Fibroblast of lung (primary cell): ENCODE data around the gene GRB10. TPM values are rescaled to one million over a fixed set of nuclear protein-coding genes. Genes with fewer than 3 reads are reported as not detected.

Source experiments
- DNase-seq, 2 donors: peaks; one replicate each; pipeline versions ENCODE4 v3.0.0 to v3.0.0-alpha.2; 2010; ENCODE audit warnings: low read depth in 2 of 2
- H2AFZ ChIP-seq: 2 replicates; pipeline ENCODE4 v1.5.1; 2012; ENCODE audit warnings: low read length, control low read depth, inconsistent platforms
- H3K27ac ChIP-seq: 2 replicates; pipeline ENCODE4 v1.5.1; 2011; ENCODE audit warnings: low read length, control low read depth; ENCODE audit not compliant: insufficient read depth
- H3K27me3 ChIP-seq: 2 replicates; pipeline ENCODE4 v1.5.1; 2011; ENCODE audit warnings: mild to moderate bottlenecking, low read length; ENCODE audit not compliant: control insufficient read depth, insufficient read depth
- H3K36me3 ChIP-seq: 2 replicates; pipeline ENCODE4 v1.5.1; 2011; ENCODE audit warnings: low read length; ENCODE audit not compliant: control insufficient read depth, insufficient read depth
- H3K4me1 ChIP-seq: 2 replicates; pipeline ENCODE4 v1.5.1; 2011; ENCODE audit warnings: low read length; ENCODE audit not compliant: control insufficient read depth, insufficient read depth; ENCODE audit errors: extremely low read depth
- H3K4me2 ChIP-seq: 2 replicates; pipeline ENCODE4 v1.5.1; 2011; ENCODE audit warnings: low read length, control low read depth; ENCODE audit not compliant: insufficient read depth; ENCODE audit errors: extremely low read depth
- H3K4me3 ChIP-seq, 4 experiments: fragments of 200-600 bp in 1 of 4; sonication (generic) in 1 of 4; replicated peaks in 1 of 4; 2 replicates each; pipeline ENCODE4 v1.5.1; 2011 to 2016; ENCODE audit warnings: low read length in 4 of 4, low read depth in 3 of 4, mild to moderate bottlenecking in 3 of 4, control low read depth in 2 of 4, inconsistent platforms in 1 of 4, mixed read lengths in 1 of 4; ENCODE audit not compliant: insufficient read depth in 1 of 4; ENCODE audit errors: control extremely low read depth in 1 of 4
- H3K79me2 ChIP-seq: 2 replicates; pipeline ENCODE4 v1.5.1; 2012; ENCODE audit warnings: mild to moderate bottlenecking, low read length, inconsistent platforms; ENCODE audit not compliant: control insufficient read depth, insufficient read depth
- H3K9ac ChIP-seq: 2 replicates; pipeline ENCODE4 v1.5.1; 2011; ENCODE audit warnings: mild to moderate bottlenecking, low read length, control low read depth; ENCODE audit not compliant: insufficient read depth
- H3K9me3 ChIP-seq: 2 replicates; pipeline ENCODE4 v1.5.1; 2012; ENCODE audit warnings: low read depth, low read length; ENCODE audit not compliant: control insufficient read depth, insufficient read depth
- H4K20me1 ChIP-seq: 2 replicates; pipeline ENCODE4 v1.5.1; 2011; ENCODE audit warnings: low read length; ENCODE audit not compliant: control insufficient read depth, insufficient read depth; ENCODE audit errors: extremely low read depth
- EZH2 ChIP-seq: IDR thresholded peaks from 2 replicates; pipeline ENCODE4 v1.5.1; 2012; ENCODE audit warnings: low read length, control low read depth, mild to moderate bottlenecking; ENCODE audit errors: missing control alignments
- polyA plus RNA-seq, 2 donors: library from polyadenylated mRNA; depleted of rRNA in 1 of 2; stranded (reverse) in 1 of 2; unstranded in 1 of 2; fragments of >200 nt; gene quantifications; 2 replicates each; pipeline ENCODE4 v1.2.1, GENCODE V29; 2011 to 2012; ENCODE audit warnings: missing spikeins in 1 of 2
- total RNA-seq: library from RNA; depleted of rRNA; stranded (reverse); fragments of >200 nt; gene quantifications from 2 replicates; pipeline ENCODE4 v1.2.1, GENCODE V29; 2014
- TF ChIP-seq, protein P1 (sequence below), 2 donors: IDR thresholded peaks in 1 of 2; conservative IDR thresholded peaks in 1 of 2; 1 replicate in 1 of 2; 2 replicates in 1 of 2; pipeline ENCODE4 v1.5.1; 2011 to 2012; ENCODE audit warnings: low read length in 2 of 2, control low read depth in 1 of 2, inconsistent platforms in 1 of 2, low read depth in 1 of 2, mild to moderate bottlenecking in 1 of 2

GRB10 gene
- total and polyA plus RNA-seq, 2 donors (not counting 1 experiment from before 2014, with no cell fraction given): 11.1 to 64.1 TPM

DNA sequence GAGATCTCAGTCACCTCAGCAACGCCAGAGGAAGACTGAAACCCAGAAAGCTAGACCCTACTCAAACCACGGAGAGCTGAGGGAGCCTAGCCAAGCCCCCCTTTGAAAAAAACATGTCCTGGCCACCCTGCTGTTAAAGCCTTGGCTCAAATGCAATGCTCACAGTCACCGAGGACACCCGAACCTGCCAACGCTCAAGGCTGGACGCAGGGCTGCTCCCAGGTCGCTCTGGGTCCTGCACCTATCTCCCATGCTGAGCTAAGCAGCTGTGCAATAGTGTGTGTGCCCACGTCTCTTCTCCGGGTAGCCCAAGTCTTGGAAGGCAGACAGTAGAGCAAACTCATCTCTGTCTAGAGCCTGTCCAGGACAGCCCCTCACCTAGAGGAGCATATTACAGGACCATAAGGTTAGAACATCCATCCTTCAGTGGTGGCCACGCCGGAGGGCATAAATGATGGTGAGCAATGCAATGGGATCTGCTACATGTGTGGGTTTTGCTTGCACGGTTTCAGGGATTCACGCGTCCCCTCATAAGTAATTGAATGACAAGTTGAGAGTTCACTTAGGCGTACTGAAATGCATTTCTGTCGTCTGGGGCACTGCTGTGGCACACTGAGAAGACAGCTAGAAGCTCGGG is 123.2 kb downstream of the GRB10 start:
- DNase-seq: no peak
- TF ChIP-seq EZH2: no peak
- TF ChIP-seq, protein P1, sequence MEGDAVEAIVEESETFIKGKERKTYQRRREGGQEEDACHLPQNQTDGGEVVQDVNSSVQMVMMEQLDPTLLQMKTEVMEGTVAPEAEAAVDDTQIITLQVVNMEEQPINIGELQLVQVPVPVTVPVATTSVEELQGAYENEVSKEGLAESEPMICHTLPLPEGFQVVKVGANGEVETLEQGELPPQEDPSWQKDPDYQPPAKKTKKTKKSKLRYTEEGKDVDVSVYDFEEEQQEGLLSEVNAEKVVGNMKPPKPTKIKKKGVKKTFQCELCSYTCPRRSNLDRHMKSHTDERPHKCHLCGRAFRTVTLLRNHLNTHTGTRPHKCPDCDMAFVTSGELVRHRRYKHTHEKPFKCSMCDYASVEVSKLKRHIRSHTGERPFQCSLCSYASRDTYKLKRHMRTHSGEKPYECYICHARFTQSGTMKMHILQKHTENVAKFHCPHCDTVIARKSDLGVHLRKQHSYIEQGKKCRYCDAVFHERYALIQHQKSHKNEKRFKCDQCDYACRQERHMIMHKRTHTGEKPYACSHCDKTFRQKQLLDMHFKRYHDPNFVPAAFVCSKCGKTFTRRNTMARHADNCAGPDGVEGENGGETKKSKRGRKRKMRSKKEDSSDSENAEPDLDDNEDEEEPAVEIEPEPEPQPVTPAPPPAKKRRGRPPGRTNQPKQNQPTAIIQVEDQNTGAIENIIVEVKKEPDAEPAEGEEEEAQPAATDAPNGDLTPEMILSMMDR (conservative IDR thresholded peaks at IDR 0.05 in 1 of 2, IDR thresholded peaks at IDR 0.05 in 1 of 2; ENCODE audit: low read depth in 1 of 2, low read length in 2 of 2): no peak
- H3K9ac ChIP-seq: no peak overlapping the region
- no peak overlapping the region for H3K4me3 ChIP-seq
- H2AFZ ChIP-seq: no peak overlapping the region
- peaks cover 7% of the 10 kb centered on the region for H3K4me1 ChIP-seq
- no peak overlapping the region for H3K4me2 ChIP-seq
- no peaks in the 10 kb centered on the region for H3K79me2 ChIP-seq
- H3K27ac ChIP-seq: no peak overlapping the region
- H4K20me1 ChIP-seq: no peaks in the 10 kb centered on the region
- H3K9me3 ChIP-seq: no peaks in the 10 kb centered on the region
- peaks cover 2% of the 10 kb centered on the region for H3K36me3 ChIP-seq
- H3K27me3 ChIP-seq: no peaks in the 10 kb centered on the region

DNA sequence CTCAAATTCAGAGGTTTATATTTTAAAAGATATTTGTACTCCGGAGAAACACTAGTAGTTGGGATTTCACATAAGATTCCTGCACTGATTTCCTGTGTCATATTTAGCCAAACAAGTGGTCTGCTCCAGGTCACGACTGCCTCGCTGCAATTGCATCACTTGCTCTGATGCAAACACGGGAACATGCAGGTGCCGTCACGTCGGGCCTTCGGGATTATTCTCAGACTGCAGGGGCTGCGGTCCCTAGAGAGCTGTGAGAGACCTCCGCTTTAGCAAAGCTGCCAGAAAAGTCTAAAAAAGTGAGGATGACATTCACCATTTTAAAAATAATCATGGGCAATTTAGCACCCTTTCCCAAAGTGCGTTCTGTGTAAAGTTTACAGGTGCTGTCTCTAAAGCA is 124.0 kb downstream of the GRB10 start:
- H2AFZ ChIP-seq: no peak overlapping the region
- H3K4me2 ChIP-seq: no peak overlapping the region
- H3K36me3 ChIP-seq: peaks cover 2% of the 10 kb centered on the region
- no peaks in the 10 kb centered on the region for H4K20me1 ChIP-seq
- no peaks in the 10 kb centered on the region for H3K79me2 ChIP-seq
- H3K27ac ChIP-seq: no peak overlapping the region
- DNase-seq: no peak
- H3K9me3 ChIP-seq: no peaks in the 10 kb centered on the region
- no peak for TF ChIP-seq EZH2
- TF ChIP-seq, protein P1 (conservative IDR thresholded peaks at IDR 0.05 in 1 of 2, IDR thresholded peaks at IDR 0.05 in 1 of 2; ENCODE audit: low read depth in 1 of 2, low read length in 2 of 2): no peak
- H3K4me1 ChIP-seq: peaks cover 7% of the 10 kb centered on the region
- H3K27me3 ChIP-seq: no peaks in the 10 kb centered on the region
- H3K4me3 ChIP-seq: no peak overlapping the region
- no peak overlapping the region for H3K9ac ChIP-seq

DNA sequence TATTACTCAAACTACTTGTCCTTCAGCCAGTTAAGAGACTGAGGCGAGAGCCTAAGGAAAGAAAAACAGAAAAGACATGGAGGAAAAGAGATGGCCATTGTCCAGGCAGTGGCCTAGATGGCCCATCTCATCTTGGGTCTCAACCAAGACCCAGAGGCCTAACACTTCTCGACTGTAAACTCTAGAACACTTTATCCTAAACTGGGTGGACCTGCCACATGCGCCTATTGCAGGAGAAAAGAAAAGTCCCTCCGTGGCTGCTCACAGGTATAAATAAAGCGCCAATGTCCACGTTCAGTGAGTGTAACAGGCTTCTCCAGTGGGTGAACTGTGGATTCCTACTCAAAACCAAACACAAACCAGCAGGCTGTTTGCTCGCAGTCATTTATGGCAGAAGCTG is 124.8 kb downstream of the GRB10 start:
- H3K79me2 ChIP-seq: no peaks in the 10 kb centered on the region
- no peak overlapping the region for H3K27ac ChIP-seq
- no peak overlapping the region for H3K4me2 ChIP-seq

More for the DNA sequence above, 124.8 kb downstream of the GRB10 start:
- no peaks in the 10 kb centered on the region for H3K27me3 ChIP-seq
- no peak for TF ChIP-seq EZH2
- TF ChIP-seq, protein P1 (conservative IDR thresholded peaks at IDR 0.05 in 1 of 2, IDR thresholded peaks at IDR 0.05 in 1 of 2; ENCODE audit: low read depth in 1 of 2, low read length in 2 of 2): no peak
- H3K4me1 ChIP-seq: peaks cover 7% of the 10 kb centered on the region
- H3K9ac ChIP-seq: no peak overlapping the region
- no peak overlapping the region for H2AFZ ChIP-seq
- no peaks in the 10 kb centered on the region for H3K9me3 ChIP-seq
- no peak for DNase-seq
- peaks cover 2% of the 10 kb centered on the region for H3K36me3 ChIP-seq
- no peaks in the 10 kb centered on the region for H4K20me1 ChIP-seq
- no peak overlapping the region for H3K4me3 ChIP-seq
